ENCODE data around the gene DLL1. TPM values are rescaled to one million over a fixed set of nuclear protein-coding genes. Genes with fewer than 3 reads are reported as not detected.

Gene DLL1
- total RNA-seq, 4 donors from 2014 or later, result 32.6 to 75.6 (median 46.9) TPM

GRCh38 chr6:170284866-170285469 is 5.9 kb downstream of the DLL1 start:
- peaks cover 42% of the 10 kb centered on the region for H3K4me1 ChIP-seq
- WGBS, result 93% methylated on average over 15 of the region's 24 CpGs
- peaks cover 5% of the 10 kb centered on the region for H3K27me3 ChIP-seq
- TF ChIP-seq, protein P1, sequence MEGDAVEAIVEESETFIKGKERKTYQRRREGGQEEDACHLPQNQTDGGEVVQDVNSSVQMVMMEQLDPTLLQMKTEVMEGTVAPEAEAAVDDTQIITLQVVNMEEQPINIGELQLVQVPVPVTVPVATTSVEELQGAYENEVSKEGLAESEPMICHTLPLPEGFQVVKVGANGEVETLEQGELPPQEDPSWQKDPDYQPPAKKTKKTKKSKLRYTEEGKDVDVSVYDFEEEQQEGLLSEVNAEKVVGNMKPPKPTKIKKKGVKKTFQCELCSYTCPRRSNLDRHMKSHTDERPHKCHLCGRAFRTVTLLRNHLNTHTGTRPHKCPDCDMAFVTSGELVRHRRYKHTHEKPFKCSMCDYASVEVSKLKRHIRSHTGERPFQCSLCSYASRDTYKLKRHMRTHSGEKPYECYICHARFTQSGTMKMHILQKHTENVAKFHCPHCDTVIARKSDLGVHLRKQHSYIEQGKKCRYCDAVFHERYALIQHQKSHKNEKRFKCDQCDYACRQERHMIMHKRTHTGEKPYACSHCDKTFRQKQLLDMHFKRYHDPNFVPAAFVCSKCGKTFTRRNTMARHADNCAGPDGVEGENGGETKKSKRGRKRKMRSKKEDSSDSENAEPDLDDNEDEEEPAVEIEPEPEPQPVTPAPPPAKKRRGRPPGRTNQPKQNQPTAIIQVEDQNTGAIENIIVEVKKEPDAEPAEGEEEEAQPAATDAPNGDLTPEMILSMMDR (IDR thresholded peaks at IDR 0.05), result no peak
- TF ChIP-seq EP300 (IDR thresholded peaks at IDR 0.05) (no peak), POLR2A (IDR thresholded peaks at IDR 0.05) (no peak), POLR2AphosphoS5 (IDR thresholded peaks at IDR 0.05) (no peak)
- no peak overlapping the region for H3K27ac ChIP-seq
- DNase-seq (ENCODE audit: low spot score in 2 of 2), result peak in 1 of 2 donors; percentile 66
- H3K4me3 ChIP-seq, result no peak overlapping the region
- H3K9me3 ChIP-seq, result no peaks in the 10 kb centered on the region
- H3K36me3 ChIP-seq, result peaks cover 32% of the 10 kb centered on the region

GRCh38 chr6:170284126-170284773 is 6.6 kb downstream of the DLL1 start:
- Histone ChIP-seq H3K4me3 (no peak overlapping the region), H3K36me3 (peaks cover 32% of the 10 kb centered on the region), H3K9me3 (no peaks in the 10 kb centered on the region), H3K27me3 (no peaks in the 10 kb centered on the region), H3K27ac (no peak overlapping the region), H3K4me1 (peaks cover 36% of the 10 kb centered on the region)
- TF ChIP-seq EP300 (IDR thresholded peaks at IDR 0.05), result no peak
- TF ChIP-seq, protein P1 (IDR thresholded peaks at IDR 0.05), result no peak
- TF ChIP-seq POLR2AphosphoS5 (IDR thresholded peaks at IDR 0.05), result no peak
- no peak for TF ChIP-seq POLR2A (IDR thresholded peaks at IDR 0.05)
- DNase-seq (ENCODE audit: low spot score in 2 of 2), result peak in 1 of 2 donors; percentile 68
- WGBS, result 81% methylated on average over 14 of the region's 15 CpGs

DNA sequence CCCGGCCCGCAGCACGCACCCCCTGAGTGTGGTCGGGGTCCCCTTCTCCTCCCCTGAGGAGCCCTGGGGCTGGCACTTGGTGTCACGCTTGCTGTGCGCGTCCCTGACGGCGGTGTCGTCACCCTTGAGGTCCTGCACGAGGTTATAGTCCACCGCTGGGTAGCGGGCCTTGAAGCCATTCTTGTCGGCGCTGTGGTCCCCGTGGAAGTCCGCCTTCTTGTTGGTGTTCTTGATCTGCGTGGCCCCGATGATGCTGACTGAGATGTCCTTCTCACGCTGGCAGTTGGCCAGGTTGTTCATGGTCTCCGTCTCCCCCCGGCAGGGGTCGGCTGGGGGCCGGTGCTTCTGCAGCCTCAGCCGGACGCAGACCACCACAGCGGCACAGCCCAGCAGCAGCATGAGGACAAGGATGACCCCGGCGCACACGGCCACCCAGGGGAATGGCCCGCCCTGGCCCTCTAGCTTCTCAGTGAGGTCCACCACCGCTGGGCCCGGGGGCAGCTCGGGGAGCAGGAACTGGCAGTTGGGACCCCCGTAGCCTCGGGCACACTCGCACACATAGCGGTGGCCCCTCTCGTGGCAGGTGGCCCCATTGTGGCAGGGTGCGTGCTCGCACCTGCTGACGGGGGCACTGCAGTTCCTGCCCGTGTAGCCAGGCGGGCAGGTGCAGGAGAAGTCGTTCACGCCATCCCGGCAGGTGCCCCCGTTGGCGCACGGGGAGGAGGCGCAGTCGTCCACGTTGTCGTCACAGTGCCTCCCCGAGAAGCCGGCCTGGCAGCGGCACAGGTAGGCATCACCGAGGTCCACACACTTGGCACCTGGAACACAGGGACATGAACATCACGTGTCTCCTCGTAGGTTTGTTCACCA is 7.4 kb downstream of the DLL1 start:
- H3K27me3 ChIP-seq, result no peaks in the 10 kb centered on the region
- H3K4me1 ChIP-seq, result peaks cover 28% of the 10 kb centered on the region
- no peak overlapping the region for H3K27ac ChIP-seq
- no peak overlapping the region for H3K4me3 ChIP-seq
- H3K36me3 ChIP-seq, result peaks cover 32% of the 10 kb centered on the region
- H3K9me3 ChIP-seq, result no peaks in the 10 kb centered on the region
- TF ChIP-seq EP300 (IDR thresholded peaks at IDR 0.05) (no peak), POLR2A (IDR thresholded peaks at IDR 0.05) (no peak), POLR2AphosphoS5 (IDR thresholded peaks at IDR 0.05) (no peak)
- TF ChIP-seq, protein P1 (IDR thresholded peaks at IDR 0.05), result no peak
- 96% methylated on average over 23 of the region's 60 CpGs for WGBS
- DNase-seq (ENCODE audit: low spot score in 2 of 2), result no peak

DNA sequence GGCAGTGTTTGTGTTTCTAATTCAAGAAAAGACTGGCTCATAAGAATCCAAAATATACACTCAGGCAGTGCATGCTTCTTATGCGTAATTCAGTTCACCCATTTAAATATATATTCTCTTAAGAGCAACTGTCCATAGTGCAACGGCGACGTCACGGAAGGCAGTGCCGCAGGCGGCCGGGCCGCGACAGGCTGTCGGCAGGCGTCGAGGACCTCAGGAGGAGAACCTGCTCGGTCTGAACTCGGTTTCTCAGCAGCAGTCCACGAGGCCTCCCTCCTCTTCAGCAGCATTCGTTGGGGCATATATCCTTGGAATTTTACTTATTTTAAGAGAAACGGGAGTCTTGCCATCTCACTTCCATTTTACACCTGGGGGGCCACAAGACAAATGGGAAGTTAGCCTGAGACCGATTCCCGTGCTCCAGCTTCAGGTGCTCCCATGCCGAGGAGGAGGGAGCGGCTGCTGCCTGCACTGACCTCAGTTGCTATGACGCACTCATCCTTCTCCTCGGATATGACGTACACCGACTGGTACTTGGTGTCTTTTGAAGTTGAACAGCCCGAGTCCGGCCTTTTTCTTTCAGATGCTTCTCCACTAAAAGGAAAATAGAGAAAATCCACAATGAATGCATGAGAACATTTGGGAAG is 8.2 kb downstream of the DLL1 start:
- no peak for DNase-seq (ENCODE audit: low spot score in 2 of 2)
- peaks cover 20% of the 10 kb centered on the region for H3K4me1 ChIP-seq
- no peaks in the 10 kb centered on the region for H3K9me3 ChIP-seq
- no peak overlapping the region for H3K27ac ChIP-seq
- WGBS, result 92% methylated on average over 28 of the region's 28 CpGs
- no peaks in the 10 kb centered on the region for H3K27me3 ChIP-seq
- H3K36me3 ChIP-seq, result peaks cover 32% of the 10 kb centered on the region
- TF ChIP-seq, protein P1 (IDR thresholded peaks at IDR 0.05), result no peak
- TF ChIP-seq POLR2AphosphoS5 (IDR thresholded peaks at IDR 0.05) (no peak), POLR2A (IDR thresholded peaks at IDR 0.05) (no peak), EP300 (IDR thresholded peaks at IDR 0.05) (no peak)
- no peak overlapping the region for H3K4me3 ChIP-seq

All from suprapubic skin (tissue), 4 donors.